GM21381 (cell line): Measurements from ENCODE around the gene CPA4.
"Not testable (repeated sequence)": the region's sequence is repeated elsewhere in the genome, so short reads cannot be mapped to it uniquely, and the experiment has no call there.

Source experiments
- ATAC-seq: cut with Tn5 transposase; IDR thresholded peaks from one replicate; pipeline ENCODE4 v1.9.1; 2021; ENCODE audit warnings: mild to moderate bottlenecking, moderate library complexity; ENCODE audit not compliant: unreplicated experiment

Gene CPA4, protein sequence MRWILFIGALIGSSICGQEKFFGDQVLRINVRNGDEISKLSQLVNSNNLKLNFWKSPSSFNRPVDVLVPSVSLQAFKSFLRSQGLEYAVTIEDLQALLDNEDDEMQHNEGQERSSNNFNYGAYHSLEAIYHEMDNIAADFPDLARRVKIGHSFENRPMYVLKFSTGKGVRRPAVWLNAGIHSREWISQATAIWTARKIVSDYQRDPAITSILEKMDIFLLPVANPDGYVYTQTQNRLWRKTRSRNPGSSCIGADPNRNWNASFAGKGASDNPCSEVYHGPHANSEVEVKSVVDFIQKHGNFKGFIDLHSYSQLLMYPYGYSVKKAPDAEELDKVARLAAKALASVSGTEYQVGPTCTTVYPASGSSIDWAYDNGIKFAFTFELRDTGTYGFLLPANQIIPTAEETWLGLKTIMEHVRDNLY

DNA sequence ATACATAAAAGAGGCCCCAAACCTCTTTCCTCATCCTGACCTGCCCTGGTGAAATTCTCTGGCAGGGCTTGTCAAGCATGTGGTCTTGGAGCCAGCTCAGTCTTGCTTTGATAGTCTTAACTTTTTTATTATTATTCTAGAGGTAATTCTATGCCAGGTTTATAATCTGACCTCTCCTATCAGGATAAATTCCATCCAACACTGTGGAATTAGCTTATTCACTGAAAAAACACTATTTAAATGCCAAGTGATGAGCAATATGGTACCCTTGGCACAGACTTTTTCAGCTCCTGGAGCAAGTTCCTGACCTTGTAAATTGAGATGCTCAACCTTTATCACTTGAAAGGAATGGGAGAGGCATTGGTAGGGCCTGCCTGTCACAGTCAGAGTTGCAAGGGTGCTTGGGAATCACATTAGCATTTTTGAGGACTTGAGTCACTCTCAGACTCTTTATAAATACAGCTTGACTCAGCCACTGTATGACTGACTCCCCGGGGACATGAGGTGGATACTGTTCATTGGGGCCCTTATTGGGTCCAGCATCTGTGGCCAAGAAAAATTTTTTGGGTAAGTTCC, at the start of gene CPA4:
TSS of gene CPA4 (plus strand) at position 480 of the 576 bp plus-strand sequence. CDS start at position 500, 20 bp downstream.
- no peak for ATAC-seq

DNA sequence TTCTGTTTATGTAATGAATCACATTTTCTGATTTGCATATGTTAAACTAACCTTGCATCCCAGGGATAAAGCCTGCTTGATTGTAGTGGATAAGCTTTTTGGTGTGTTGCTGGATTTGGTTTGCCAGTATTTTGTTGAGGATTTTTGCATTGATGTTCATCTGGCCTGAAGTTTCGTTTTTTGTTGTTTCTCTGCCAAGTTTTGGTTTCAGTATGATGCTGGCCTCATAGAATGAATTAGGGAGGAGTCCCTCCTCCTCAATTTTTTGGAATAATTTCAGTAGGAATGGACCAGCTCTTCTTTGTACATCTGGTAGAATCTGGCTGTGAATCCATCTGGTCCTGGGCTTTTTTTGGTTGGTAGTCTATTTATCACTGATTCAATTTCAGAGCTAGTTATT, 49.5 kb upstream of the CPA4 start:
- ATAC-seq: not testable (repeated sequence)

GRCh38 chr7:130246491-130246890, 46.5 kb upstream of the CPA4 start:
- not testable (repeated sequence) for ATAC-seq

DNA sequence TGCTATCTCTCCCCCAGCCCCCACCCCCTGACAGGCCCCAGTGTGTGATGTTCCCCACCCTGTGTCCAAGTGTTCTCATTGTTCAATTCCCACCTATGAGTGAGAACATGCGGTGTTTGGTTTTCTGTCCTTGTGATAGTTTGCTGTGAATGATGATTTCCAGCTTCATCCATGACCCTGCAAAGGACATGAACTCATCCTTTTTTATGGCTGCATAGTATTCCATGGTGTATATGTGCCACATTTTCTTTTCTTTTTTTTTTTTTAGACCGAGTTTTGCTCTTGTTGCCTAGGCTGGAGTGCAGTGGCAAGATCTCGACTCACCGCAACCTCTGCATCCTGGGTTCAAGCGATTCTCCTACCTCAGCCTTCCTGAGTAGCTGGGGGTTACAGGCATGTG, 44.1 kb upstream of the CPA4 start:
- ATAC-seq: not testable (repeated sequence)

DNA sequence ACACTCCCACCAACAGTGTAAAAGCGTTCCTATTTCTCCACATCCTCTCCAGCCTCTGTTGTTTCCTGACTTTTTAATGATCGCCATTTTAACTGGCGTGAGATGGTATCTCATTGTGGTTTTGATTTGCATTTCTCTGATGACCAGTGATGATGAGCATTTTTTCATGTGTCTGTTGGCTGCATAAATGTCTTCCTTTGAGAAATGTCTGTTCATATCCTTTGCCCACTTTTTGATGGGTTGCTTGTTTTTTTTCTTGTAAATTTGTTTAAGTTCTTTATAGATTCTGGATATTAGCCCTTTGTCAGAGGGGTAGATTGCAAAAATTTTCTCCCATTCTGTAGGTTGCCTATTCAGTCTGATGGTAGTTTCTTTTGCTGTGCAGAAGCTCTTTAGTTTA, 43.3 kb upstream of the CPA4 start:
- not testable (repeated sequence) for ATAC-seq

DNA sequence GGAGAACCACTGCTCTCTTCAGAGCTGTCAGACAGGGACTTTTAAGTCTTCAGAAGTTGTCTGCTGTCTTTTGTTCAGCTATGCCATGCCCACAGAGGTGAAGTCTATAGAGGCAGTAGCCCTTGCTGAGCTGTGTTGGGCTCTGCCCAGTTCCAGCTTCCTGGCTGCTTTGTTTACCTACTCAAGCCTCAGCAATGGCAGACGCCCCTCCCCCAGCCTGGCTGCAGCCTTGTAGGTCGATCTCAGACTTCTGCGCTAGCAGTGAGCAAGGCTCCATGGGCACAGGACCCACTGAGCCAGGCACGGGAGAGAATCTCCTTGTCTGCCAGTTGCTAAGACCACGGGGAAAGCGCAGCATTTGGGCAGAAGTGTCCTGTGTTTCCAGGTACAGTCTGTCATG, 38.4 kb upstream of the CPA4 start:
- ATAC-seq: no peak

GRCh38 chr7:130256704-130257103, 36.3 kb upstream of the CPA4 start:
- no peak for ATAC-seq

DNA sequence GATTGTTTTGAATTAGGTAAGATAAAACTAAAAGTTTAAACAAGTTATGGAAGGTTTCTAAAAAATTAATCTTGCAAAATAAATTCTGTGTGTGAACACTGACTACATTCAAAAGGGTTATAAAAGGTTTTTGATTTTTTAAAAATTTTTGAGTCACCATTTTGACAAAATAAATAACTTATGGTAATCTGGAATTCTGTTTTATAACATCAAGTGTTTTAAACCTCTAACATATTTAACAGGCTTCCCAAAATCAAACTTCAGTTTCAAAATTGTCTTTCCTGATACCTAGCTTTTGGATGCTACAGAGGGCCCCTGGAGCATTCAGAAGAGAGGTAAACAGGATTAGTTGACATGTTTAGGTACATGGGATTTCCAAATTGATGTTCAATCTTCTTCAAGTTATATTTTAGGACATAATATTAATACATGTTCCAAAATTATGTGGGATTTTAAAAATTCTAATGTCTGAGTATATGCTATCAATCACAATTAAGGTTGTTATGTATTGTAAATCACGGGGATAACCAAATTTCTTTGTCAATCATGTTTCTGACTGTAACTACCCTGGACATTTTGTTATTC, 34.4 kb upstream of the CPA4 start:
- no peak for ATAC-seq

- no peak for ATAC-seq
Measured at GRCh38 chr7:130262448-130262847, 30.5 kb upstream of the CPA4 start.

DNA sequence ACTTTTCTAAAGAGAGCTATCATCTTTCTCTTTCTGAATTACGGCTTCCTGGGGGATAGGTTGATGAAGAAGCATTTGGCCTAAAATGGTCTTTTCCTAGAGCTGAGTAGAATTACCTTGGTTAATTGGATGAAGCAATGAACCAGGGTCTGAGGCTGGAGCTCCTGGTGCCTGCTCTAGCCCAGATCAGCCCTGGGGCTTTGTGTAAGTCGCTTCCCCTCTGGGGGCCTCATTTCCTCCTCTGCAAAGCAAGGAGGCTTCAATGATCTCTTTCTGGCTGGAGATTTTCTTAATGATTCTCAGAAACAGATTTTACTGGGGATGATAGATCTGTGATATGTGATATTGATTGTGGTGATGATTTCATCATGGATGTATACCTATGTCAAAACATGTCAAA, 29.8 kb upstream of the CPA4 start:
- no peak for ATAC-seq

- no peak for ATAC-seq
Measured at GRCh38 chr7:130266258-130266960, 26.6 kb upstream of the CPA4 start, which contains the start of gene CPA2. CPA2 (plus strand) TSS chr7:130266863; CDS start chr7:130266882, 19 bp downstream.

- ATAC-seq: no peak
Measured at GRCh38 chr7:130266961-130267321, 26.0 kb upstream of the CPA4 start.

DNA sequence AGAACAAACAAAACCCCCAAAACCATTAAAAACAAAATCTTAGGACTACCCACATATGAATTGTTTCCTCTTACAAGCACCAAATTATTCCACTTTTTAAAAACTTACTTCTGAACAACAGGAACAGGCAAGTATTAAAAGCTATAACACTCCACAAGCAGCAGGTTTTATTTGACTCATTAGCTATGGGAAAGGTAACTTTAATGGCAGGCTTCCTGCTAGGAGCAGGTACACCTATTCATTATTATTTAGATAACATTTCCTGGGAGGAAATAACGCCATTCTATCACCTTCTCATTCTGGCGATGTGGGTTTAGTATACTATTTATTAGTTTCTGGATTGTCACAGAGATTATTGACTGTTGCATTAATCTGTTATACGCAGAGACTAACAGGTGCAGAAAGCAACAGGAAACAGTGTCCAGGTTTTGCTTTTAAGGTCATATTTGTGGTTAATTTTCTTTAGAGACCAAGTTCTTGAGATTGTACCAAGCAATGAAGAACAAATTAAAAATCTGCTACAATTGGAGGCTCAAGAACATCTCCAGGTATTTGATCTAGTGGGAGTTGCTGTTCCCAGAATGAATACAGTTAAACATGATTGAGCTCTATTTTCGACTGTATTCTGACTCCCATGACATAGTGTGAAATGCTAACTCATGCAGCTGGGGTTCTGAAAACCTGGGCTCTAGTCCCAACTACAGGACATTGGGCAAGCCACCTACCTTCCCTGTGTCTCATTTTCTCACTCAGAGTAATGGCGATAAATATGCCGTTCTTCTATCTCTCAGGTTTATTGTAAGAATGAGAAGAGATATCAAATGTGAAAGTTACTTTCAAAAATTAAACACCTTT, 24.3 kb upstream of the CPA4 start:
- ATAC-seq: no peak

DNA sequence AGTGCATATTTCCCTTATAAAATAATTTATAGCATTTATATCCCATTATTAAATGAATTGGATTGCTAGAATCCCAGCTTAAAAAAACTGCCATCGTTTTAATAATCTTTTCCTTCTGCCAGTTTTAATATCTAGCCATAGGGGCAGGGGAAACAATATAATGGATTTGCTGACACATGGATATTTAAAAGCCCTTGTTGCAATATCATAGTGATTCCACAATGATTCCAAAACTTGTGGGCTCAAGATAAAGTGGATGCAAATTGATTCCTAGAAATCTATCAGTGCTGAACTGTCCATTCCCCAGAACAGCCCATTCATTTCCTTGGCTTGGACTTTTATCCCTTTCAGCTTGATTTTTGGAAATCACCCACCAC, 23.7 kb upstream of the CPA4 start:
- no peak for ATAC-seq

- no peak for ATAC-seq
Measured at GRCh38 chr7:130270947-130271800, 21.8 kb upstream of the CPA4 start.

- ATAC-seq: no peak
Measured at GRCh38 chr7:130272381-130273080, 20.4 kb upstream of the CPA4 start.

- ATAC-seq: no peak
Measured at GRCh38 chr7:130273081-130273932, 19.7 kb upstream of the CPA4 start.

- no peak for ATAC-seq
Measured at GRCh38 chr7:130273933-130274255, 19.1 kb upstream of the CPA4 start.
